ENCODE data around the gene HBM.
A peak's percentile ranks its signal among the peaks of the same experiment; 100 is the strongest.
"Not testable (repeated sequence)": the region's sequence is repeated elsewhere in the genome, so short reads cannot be mapped to it uniquely, and the experiment has no call there.

The HBM gene

DNA sequence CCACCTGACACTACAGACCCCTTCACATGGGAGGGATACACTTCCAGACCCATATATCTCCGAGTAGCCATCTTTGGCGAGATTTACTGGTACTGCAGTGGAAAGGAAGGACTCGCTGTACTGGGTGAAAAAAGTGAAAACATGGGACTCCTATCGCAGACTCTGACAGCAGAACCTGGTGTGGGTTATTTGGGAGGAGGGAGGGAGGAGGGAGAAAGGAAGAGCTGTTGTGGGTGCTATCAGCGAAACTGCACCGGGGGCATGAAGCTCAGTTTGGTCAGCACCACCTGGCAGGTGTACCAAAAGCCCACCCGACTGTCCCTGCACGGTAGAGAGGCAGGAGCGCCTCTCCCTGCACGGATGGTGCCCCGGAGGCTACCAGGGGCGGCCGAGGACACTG lies 19.4 kb downstream of the HBM start:
- DNase-seq (ENCODE audit: low spot score) = no peak

- no peak for DNase-seq (ENCODE audit: low spot score)
These were observed 19.9 kb downstream of the HBM start for GRCh38 chr16:185691-186090.

GRCh38 chr16:187330-187729 lies 21.6 kb downstream of the HBM start:
- DNase-seq (ENCODE audit: low spot score) = no peak

DNA sequence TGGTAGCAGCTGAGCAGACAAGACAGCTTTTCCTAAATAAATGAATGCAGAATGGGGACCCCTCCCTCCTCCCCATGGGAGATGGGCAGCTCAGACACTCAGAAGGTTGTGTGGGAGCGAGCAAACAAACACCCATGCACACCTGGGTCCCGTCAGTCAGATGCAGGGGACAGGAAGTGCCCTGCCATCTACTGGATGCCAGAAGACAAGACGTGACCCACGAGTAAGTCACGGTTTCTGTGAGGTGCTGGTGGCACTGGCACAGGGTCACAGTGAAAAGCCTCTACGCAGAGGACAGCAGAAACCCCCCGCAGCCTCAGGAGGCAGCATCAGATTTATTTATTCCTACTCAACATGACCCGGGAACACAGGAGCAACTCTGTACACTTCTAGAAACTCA lies 22.9 kb downstream of the HBM start:
- DNase-seq (ENCODE audit: low spot score) = peak; percentile 45

DNA sequence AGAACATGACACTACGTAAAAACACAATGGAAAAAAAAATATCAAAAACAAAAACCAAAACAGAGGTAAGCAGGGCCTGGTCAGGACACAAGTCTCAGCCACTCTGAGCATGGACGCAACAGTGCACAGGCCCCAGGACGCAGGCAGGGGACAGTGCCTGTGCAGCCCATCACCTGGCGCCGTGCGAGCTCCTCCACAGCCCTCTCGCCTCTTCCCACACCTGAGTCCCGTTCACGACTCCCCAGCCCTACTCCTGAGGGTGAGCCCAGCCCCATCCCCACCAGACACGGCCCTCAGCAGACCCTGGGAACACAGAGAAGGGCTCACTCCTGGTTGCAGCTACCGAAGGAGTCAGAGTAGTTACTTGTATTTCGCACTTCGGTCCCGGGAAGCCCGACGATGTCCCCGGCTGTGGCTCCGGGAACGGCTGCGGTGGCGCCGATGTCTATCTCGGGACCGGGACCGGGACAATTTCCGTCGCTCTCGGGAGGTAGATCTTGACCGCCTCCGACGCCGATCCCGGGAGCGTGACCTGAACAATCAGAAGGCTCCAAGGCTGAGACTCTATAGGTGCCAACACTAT lies 23.9 kb downstream of the HBM start:
- no peak for DNase-seq (ENCODE audit: low spot score)

DNA sequence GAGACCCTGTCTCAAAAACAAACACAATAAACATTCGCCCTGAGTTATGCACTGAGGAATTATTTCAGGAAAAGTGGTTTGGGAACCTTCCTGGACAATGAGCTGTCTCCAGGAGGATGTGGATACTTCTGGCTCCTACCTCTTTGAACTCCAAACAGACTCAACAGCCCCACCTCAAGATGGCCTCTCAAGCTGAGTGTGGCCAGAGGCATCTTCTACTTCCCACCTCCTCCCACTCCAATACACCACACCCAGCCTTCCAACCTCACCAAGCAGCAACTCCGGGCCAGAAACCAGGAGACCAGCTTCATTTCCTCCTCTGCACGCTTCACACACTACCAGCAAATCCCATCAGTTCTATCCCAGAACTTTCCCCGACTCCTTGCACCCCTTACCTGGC lies 26.1 kb downstream of the HBM start:
- DNase-seq (ENCODE audit: low spot score) = no peak

DNA sequence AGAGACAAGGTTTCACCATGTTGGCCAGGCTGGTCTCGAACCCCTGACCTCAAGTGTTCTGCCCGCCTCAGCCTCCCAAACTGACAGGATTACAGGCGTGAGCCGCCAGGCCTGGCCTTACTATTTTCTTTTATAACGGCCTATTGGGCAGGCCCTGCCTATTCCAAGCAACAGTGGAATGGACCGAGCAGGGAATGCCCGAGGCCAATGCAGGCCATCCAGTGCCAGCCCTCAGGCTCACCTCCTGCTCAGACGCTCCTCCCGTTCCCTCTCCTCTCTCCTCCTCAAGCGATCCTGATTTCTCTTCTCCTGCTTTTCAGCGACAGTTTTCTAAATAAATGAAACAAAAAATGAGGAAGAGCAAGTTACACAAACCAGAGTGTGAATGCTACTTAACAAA lies 26.9 kb downstream of the HBM start:
- no peak for DNase-seq (ENCODE audit: low spot score)

DNA sequence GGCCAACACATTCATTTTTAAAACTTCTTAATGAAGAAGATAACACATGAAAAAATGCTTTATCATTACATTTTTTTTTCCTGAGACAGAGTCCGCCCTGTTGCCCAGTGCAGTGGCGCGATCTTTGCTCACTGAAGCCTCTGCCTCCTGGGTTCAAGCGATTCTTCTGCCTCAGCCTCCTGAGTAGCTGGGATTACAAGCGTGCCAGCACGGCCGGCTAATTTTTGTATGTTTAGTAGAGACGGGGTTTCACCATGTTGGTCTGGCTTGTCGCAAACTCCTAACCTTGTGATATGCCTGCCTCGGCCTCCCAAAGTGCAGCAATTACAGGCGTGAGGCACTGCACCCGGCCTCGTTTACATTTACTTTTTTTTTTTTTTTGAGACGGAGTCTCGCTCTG lies 27.7 kb downstream of the HBM start:
- no peak for DNase-seq (ENCODE audit: low spot score)

DNA sequence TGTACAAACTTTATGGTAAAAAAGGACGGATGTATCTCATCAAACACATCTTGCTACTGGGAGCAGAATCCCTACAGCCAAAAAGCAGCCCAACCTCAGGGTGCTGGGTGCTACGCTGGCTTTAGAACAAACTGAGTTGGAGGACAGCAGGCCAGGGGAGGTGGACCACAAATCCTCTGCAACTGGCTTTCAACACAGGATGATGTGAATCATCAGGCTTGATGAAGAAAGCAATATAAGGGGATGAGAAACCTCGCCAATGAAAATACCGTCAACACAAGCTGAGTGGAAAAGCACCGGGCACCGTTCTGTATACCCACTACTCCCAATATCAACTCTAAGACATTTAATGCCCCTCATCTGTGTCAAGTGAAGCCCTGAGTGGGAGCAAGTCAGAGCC lies 28.7 kb downstream of the HBM start:
- DNase-seq (ENCODE audit: low spot score) = no peak

GRCh38 chr16:200388-200787 lies 34.6 kb downstream of the HBM start:
- DNase-seq (ENCODE audit: low spot score) = no peak

DNA sequence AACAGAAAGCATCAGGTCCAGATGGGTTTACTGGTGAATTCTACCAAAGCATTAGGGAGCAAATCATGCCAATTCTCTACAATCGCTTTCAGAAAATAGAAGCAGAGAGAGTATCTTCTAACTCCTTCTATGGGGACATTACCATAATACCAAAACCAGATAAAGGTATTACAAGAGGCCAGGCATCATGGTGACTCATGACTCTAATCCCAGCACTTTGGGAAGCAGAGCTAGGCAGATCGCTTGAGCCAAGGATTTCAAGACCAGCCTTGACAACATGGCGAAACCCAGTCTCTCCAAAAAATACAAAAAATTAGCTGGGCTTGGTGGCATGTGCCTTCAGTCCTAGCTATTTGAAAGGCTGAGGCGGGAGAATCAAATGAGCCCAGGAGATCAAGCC lies 37.5 kb downstream of the HBM start:
- no peak for DNase-seq (ENCODE audit: low spot score)

- not testable (repeated sequence) for DNase-seq (ENCODE audit: low spot score)
These were observed 38.3 kb downstream of the HBM start for GRCh38 chr16:204046-204445.

DNA sequence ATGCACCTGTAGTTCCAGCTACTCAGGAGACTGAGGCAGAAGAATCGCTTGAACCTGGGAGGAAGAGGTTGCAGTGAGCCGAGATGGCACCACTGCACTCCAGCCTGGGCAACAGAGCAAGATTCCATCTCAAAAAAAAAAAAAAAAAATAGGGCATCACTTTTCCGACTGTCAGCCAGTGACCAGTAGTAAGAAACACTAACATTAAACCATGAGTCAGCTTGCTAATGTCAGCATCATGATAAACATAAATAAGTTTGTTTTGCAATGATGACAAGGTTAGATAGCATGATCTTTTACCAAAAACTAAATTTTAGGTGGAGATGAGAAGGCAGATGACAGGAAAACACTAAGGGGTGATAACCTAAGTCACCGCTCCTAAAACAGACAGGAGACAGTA lies 43.6 kb downstream of the HBM start:
- DNase-seq (ENCODE audit: low spot score) = not testable (repeated sequence)

- not testable (repeated sequence) for DNase-seq (ENCODE audit: low spot score)
These were observed 45.9 kb downstream of the HBM start for GRCh38 chr16:211631-212180.

- DNase-seq (ENCODE audit: low spot score) = no peak
These were observed 47.2 kb downstream of the HBM start for GRCh38 chr16:212999-213398.

Measured in hematopoietic multipotent progenitor cell treated with erythropoietin and hydrocortisone succinate and interleukin-3 and kit ligand, for 15 days (in vitro differentiated cells).